CMK (cell line): ENCODE measurements around the gene SLC25A26.
"Not testable (repeated sequence)": the region's sequence is repeated elsewhere in the genome, so short reads cannot be mapped to it uniquely, and the experiment has no call there.

Experiments
- DNase-seq: peaks from one replicate; pipeline ENCODE4 v3.0.0-alpha.2; 2010; ENCODE audit warnings: low read depth

The SLC25A26 gene

DNA sequence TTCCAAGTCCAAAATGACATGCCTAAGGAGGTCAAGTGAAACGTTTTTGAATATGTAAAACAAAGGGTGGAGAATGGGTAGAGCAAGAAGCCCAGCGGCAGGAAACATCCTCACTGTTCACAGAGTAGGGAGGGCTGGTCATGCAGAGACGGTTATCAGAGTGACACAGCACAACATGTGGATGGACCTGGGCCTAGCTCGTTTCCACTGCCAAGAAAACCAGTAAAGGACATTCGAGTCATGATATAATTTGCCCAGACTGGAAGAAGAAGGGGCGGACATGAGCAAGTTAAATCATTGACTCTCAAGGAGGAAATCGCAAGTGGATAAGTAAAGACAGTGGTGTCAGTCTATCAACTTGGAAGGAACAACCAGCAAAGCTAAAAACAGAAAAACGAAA, 190.7 kb downstream of the SLC25A26 start:
- no peak for DNase-seq

DNA sequence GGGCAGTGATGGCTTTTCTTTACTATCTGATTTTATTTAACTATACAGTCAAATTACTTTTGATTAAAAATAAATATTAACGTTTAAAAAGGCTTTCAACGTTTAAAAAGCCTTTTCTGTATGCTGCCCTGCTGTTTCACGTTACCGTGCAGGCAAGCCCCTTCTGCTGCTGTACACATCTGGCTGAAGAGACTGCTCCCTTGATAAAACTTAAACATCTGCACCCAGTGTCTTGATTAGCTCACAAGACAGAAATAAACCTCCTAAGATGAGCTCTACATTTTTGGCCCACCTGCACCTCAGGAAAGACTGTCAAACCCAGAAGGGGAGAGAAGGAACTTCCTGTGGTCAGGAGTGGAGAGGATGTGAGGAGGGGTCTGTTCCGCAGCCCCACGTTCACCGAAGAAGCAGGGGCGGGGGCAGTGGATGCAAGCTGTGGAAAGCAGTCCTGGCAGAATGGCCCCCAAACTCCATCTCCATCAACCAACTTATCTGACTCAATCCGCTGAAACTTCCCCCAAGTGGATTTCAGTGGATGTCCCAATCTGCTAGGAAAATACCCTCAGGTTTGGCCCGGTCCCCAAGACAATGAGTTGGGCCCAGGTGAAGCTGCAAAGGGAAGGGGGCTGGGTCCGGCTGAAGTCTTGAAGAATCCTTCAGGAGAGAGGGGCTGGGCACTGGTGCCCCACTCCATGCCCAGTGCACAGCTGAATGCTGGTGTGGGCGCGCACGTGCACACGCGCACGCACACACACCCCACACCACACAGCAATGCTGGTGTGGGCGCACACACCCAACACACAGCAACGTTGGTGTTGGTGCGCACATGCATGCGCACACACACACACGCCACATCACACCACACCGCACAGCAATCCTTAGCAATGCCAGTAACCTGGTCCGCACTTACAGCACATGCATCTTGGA, 191.4 kb downstream of the SLC25A26 start:
- no peak for DNase-seq

DNA sequence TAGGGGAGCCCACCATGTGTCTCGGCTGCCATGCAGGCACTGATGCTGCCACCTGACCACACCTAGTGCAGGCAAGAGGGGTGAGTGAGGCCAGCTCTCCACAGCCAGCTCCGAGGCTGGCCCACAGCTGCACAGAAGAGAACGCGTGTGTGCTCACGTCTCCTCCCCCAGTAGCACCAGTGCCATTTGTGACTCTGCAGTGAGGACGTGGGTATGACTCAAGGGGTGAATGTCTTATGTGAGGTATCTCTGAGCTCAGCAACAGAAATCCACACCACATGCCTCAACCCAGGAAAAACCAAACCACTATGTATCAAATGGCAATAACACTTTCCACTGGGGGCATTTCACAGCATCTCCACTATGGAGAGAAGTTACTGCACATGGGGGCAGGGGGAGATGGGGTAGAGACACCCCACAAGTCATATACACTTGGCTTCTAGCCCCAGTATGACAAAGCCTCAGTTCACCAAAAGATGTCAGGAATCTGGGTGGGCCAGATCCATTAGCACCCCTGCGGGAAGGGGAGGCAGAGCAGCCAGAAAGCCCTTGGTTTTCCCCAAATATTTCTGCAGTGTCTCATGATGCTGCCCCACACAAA, 192.4 kb downstream of the SLC25A26 start:
- DNase-seq: no peak

DNA sequence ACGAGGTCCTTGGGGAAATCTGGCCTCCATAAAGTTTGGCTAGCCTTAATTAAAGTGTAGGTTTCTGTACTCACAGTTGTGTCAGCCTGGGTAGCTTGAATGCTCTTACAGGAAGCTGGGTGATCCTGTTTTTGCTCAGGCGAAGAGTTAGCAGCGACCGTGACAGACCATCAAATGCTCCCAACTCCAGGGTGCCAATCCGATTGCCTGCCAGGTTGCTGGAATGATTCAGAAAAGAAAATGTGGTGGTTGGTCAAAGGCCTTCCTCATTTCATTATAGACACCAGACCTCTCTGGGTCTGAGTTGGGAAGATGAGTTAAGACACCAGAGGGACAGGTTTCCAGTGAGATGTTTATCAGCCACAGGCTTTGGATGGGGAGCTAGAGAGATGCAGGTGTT, 194.0 kb downstream of the SLC25A26 start:
- DNase-seq: no peak

DNA sequence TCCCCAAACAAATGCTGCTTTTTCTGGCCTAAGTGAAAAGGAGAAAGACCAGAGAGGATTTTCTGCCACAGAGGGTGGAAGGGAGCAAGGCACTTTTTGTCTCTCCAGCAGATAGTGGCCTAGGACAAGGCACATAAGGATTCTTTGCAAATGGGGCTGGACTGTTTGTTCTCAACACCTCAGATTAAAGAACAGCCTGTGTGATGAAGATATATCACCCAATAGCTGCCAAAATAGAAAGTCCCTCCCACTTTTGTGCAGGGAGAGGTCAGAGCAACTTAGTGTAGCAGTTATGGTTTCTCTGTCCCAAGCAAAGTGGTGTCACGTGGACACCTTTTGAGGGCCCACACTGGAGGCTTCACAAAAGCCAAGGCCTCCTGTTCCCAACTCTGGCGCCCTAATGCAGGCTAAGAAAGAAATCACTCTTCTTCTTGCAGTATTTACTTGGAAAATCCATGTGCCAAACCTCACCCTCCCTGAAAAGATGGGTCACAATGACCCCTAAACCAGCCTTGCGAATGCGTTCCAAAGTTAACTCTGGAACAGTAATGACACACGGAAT, 195.1 kb downstream of the SLC25A26 start:
- no peak for DNase-seq

DNA sequence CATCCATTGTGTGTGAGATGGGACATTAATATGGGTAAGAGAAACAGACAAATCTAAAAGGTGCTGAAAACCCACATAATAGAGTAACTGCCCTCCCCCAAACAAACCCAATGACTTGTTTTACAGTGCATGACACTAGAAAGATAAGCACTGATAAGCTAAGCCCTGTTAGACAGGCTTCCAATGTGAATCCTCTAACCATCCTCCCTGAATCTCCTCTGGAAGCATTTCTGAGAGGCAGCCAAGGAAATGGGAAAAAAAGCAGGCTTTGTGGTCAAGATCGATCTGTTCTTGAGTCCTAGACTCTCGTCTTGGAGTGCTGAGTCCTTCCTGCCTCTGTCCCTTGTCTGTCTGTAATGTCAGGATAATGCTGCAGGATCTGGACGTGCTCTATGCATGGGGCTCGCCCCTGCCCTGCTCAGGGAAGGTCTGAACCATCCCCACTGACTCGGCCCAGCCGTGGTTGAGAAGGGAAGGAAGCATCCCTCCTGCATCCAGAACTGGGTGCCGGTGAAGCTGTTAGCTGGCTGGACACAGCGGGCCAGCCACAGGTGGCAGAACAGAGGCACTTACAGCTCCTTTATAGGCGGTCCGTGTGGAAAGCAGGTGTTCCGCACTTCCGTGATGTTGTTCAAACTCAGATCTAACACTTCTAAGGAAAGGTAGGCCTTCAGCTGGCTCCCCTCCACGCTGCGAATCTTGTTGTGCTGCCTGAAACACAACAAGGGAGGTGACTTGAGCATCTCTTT, 195.9 kb downstream of the SLC25A26 start:
- no peak for DNase-seq

DNA sequence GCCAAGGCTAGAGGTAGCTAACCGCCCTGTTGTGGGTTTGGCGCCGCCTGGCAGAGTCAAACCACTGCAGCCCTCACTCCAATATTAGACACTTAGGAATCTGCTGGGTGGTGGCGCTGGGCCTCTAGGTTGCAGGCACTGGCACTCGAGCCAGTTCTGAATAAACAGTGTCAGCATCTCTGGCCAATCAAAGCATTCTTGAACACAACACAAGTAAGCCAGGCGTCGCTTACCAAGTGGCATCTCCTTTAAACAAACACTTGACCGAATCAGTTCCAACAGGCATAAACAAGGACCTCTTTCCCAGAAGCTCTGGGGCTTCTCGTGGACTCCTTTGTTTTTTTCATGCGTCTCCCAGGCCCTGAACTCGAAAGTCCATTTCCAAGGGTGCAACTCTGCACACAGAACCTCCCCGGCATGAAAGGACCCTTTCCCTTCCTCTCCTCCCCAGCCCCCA, 197.7 kb downstream of the SLC25A26 start:
- DNase-seq: no peak

DNA sequence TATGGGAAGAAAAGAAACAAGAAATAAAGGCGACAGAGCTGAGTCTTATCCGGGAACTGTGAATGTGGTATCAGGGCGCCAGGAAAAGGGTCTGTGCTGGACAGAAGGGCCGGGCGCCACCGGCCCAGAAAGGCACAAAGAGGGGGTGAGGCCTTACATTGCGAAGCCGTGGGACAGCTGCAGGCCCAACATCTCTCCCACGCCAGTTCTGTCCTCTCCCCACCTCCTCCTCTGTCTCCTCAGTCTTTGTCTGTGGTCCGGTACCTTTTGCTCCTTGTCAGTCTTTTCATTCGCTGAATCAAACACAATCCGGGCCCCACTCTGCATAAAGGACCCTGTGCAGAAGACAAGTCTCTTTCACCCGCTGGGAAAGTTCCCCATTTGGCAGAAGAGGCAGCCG, 198.2 kb downstream of the SLC25A26 start:
- no peak for DNase-seq

DNA sequence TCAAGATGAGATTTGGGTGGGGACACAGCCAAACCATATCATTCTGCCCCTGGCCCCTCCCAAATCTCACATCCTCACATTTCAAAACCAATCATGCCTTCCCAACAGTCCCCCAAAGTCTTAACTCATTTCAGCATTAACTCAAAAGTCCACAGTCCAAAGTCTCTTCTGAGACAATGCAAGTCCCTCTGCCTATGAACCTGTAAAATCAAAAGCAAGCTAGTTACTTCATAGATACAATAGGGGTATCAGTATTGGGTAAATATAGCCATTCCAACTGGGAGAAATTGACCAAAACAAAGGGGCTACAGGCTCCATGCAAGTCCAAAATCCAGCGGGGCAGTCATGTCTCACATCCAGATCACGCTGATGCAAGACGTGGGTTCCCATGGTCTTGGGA, 200.3 kb downstream of the SLC25A26 start:
- not testable (repeated sequence) for DNase-seq

DNA sequence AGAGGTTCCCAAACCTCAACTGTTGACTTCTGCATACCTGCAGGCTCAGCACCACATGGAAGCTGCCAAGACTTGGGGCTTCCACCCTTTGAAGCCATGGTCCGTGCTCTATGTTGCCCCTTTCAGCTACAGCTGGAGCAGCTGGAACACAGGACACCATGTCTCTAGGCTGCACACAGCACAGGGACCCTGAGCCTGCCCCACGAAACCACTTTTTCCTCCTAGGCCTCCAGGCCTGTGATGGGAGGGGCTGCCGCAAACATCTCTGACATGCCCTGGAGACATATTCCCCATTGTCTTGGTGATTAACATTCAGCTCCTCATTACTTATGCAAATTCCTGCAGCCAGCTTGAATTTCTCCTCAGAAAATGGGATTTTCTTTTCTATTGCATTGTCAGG, 201.1 kb downstream of the SLC25A26 start:
- not testable (repeated sequence) for DNase-seq

DNA sequence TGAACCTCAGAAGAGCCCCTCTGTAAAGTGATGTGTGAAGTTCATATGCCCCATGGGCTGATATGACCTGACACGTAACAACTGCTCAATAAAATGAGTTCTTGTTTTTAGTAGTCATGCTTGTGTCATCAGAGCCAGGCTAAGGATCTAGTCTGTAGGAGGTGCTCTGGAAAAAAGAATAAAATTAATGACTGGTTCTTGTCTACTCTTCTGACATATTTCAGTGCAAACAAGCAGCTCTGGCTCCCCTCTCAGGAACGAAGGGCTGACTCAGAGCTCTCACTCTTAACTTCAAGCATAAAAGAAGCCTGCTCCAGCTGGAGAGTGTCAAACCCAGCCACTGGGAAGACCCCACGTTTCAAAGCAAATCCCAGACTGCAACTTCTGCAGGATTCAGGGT, 203.0 kb downstream of the SLC25A26 start:
- DNase-seq: no peak

DNA sequence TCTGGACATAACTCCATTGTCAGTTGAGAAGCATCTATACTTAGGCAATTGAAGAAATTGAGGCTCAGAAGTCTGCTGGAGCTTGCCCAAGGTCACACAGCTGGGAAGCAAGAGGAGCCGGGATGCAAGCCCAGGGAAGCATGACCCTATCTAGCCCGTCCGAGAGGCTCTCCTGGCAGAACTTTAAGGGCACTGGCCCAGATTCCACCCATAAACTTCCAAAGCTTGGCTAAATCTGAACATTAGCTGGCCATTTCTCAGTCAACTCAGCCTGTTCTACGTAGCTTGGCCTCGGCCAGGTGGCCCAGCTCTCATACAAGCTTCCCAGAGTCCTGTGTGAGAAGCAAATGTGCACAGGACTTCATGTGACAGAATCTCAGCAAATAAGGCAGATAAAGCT, 204.2 kb downstream of the SLC25A26 start:
- DNase-seq: no peak

DNA sequence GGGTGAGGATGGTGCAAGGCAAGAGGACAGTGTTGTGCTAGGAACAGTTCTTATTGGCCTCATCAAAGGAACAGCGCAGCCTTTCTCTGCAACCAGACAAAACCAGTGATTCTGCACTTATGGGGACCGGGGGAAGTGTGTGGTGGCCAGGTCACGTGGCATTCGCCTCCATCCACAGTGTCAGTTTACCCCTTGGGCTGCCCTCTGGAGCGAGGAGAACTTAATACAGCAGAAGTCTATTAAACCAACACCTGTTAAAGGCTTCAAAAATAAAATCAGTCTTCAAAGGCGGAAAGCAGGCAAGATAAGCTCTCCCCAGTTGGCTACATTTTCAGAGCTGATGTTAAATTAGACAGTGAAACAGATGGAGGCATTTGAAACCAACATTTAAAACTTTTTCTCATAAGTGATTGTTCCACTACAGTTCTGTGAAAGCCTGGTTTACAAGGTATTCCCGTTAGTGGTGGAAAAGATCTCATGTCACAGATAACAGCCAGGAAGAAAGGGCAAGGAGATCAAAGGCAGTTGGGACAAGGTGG, 204.8 kb downstream of the SLC25A26 start:
- DNase-seq: no peak

DNA sequence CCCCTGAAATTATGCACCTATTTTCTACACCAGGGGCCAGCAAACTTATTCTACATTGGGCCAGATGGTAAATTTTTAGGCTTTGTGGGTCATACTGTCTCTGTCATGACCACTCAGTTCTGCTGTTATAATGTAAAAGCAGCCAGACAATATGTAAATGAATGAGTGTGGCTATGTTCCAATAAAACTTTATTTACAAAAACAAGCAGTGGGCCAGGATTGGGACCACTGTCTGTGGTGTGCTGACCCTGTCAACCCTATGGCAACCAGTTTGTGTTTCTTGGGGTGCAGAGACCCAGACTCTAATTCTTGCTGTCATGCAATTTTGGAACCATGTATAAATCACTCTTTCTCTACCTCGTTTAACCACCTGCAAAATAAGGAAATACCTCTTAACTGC, 205.3 kb downstream of the SLC25A26 start:
- DNase-seq: no peak

DNA sequence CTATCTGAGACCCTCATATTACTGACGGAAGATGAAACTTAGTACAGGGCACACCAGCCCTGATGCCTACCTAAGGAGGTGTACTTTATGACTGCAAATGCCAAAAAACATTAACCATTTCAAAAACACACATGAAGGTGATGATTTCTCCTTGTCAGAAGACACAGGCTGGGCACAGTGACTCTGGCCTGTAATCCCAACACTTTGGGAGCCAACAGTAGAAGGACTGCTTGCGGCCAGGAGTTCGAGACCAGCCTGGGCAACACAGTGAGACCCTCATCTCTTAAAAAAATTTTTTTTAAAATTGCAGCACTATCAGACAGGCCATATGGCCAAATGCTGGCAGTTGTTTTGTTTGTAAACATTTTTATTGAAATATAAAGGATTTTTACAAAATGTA, 206.6 kb downstream of the SLC25A26 start:
- DNase-seq: no peak

DNA sequence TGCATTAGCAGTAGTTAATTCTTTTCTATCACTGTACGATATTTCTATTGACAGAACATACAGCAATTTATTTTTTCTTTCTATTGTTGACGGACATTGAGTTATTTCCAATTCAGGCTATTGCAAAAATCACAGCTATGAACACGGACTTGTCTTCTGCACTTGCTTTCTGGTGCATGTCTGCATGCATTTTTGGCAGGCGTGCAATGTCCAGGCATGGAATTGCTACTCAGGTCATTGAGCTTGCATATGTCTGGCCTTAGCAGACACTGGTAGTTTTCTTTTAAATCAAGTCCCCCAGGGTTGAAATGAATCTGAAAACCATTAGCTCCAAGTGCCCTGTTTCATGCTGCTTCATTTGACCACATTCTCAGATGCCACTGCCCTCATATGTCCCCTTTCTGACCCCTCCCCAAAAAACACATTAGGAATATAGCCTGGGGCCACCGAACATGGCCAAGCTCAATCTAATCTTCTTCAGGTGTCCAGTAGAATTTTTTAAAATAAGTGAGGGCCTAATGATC, 207.2 kb downstream of the SLC25A26 start:
- no peak for DNase-seq
